GM18505 (cell line): ENCODE data around the gene NME7.
"Not testable (repeated sequence)": the region's sequence is repeated elsewhere in the genome, so short reads cannot be mapped to it uniquely, and the experiment has no call there.

Experiments used
- ATAC-seq: cut with Tn5 transposase; IDR thresholded peaks from one replicate; pipeline ENCODE4 v1.9.1; 2021; ENCODE audit not compliant: unreplicated experiment
- POLR2A ChIP-seq: IDR thresholded peaks from 4 replicates; pipeline ENCODE4 v1.6.1; 2011; ENCODE audit warnings: borderline replicate concordance; ENCODE audit not compliant: insufficient read depth, insufficient read length; ENCODE audit errors: extremely low read depth

Gene NME7

GRCh38 chr1:169202791-169203665, 164.6 kb downstream of the NME7 start:
- ATAC-seq = no peak
- no peak for TF ChIP-seq POLR2A

GRCh38 chr1:169201084-169201619, 166.4 kb downstream of the NME7 start:
- ATAC-seq = no peak
- TF ChIP-seq POLR2A = no peak

GRCh38 chr1:169200319-169200718, 167.3 kb downstream of the NME7 start:
- no peak for ATAC-seq
- no peak for TF ChIP-seq POLR2A

- no peak for ATAC-seq
- TF ChIP-seq POLR2A = no peak
Measured at GRCh38 chr1:169196581-169196980, 171.0 kb downstream of the NME7 start.

GRCh38 chr1:169196161-169196560, 171.4 kb downstream of the NME7 start:
- no peak for ATAC-seq
- TF ChIP-seq POLR2A = no peak

GRCh38 chr1:169193191-169193850, 174.3 kb downstream of the NME7 start:
- TF ChIP-seq POLR2A = no peak
- no peak for ATAC-seq

- TF ChIP-seq POLR2A = no peak
- ATAC-seq = no peak
Measured at GRCh38 chr1:169186106-169186505, 181.5 kb downstream of the NME7 start.

GRCh38 chr1:169184812-169185211, 182.8 kb downstream of the NME7 start:
- no peak for TF ChIP-seq POLR2A
- no peak for ATAC-seq

GRCh38 chr1:169180174-169180573, 187.4 kb downstream of the NME7 start:
- ATAC-seq = no peak
- TF ChIP-seq POLR2A = no peak

GRCh38 chr1:169179431-169179830, 188.2 kb downstream of the NME7 start:
- not testable (repeated sequence) for ATAC-seq

- ATAC-seq = no peak
Measured at GRCh38 chr1:169175461-169175860, 192.1 kb downstream of the NME7 start.

GRCh38 chr1:169163059-169163458, 204.5 kb downstream of the NME7 start:
- ATAC-seq = peak; percentile 54
- no peak for TF ChIP-seq POLR2A

More at GRCh38 chr1:169175461-169175860, 192.1 kb downstream of the NME7 start:
- TF ChIP-seq POLR2A = no peak

GRCh38 chr1:169161496-169162194, 206.0 kb downstream of the NME7 start:
- TF ChIP-seq POLR2A = no peak
- peak; percentile 81 for ATAC-seq
